DMS53 (cell line): ENCODE measurements around the gene GPR37L1.
"Not testable (repeated sequence)": the region's sequence is repeated elsewhere in the genome, so short reads cannot be mapped to it uniquely, and the experiment has no call there.

ENCODE experiments used
- DNase-seq: peaks from one replicate; lab custom pipeline; 2025; lab: John Stamatoyannopoulos, UW

GPR37L1 gene

DNA sequence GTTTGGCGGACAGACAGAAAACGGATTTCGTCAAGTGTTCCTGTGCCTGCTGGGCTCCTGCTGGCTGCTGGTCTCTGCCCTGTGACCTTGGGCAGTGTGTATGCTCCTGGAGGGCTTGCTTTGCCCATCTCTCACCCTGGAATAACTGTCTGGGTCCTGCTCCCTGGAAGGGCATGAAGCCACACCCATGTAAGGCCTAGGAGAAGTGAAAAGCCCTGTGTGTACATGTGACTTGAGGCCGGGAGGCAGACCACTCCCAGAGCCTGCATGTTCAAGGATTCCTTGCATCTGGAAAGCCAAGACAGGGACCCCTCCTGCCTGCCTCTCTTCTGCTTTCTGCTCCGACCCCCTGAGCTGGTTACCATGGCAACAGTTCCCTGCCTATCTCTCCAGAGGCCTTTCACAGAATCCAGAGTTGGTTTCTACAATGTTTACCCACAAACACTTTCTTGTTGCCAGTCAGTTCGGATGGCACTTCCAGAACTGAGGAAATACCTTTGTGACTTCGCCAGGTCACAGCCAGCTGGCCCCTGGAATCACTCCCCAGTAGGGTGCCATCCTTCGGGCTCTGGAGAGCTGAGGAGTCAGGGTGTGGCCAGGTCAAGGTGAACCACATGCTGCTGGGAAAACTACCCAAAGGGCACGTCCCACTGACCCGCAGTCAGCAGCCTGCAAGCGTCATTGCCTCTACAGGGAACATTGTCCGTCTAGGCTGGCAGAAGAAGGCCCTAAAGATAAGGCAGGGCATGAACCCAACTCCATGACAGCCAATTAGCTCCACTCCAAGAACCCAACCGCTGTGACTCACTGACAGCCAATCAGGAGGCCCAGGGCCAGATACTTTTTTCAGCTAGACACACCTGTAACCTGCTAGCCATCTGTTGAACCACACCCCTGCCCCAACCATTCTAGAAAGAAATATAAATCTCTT lies 14.7 kb upstream of the GPR37L1 start:
- DNase-seq, result peak; percentile 55

DNA sequence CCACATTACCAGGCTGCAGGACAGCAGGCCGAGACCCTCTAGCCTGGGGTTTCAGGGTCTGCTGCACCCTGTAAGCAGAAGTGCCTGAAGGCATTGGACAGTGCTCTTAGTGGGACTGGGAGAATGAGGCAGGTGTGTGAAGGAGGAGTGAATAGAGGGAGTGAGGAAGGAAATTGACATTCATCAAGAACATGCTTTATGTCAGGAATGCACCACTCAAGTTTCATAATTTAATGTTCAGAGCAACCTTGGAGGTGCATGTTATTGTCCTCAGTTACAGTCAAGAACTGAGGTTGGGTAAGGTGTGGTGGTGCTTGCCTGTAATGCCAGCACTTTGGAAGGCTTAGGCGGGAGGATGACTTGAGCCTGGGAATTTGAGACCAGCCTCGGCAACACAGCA lies 11.7 kb upstream of the GPR37L1 start:
- DNase-seq, result no peak

DNA sequence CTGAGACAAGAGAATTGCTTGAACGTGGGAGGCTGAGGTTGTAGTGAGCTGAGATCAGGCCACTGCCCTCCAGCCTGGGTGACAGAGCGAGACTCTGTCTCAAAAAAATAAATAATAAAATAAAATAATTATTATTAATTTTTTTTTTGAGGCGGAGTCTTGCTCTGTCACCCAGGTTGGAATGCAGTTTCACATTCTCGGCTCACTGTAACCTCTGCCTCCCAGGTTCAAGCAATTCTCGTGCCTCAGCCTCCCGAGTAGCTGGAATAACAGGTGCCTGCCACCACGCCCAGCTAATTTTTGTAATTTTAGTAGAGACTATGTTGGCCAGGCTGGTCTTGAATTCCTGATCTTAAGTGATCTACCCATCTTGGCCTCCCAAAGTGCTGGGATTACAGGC lies 11.1 kb upstream of the GPR37L1 start:
- DNase-seq, result not testable (repeated sequence)

DNA sequence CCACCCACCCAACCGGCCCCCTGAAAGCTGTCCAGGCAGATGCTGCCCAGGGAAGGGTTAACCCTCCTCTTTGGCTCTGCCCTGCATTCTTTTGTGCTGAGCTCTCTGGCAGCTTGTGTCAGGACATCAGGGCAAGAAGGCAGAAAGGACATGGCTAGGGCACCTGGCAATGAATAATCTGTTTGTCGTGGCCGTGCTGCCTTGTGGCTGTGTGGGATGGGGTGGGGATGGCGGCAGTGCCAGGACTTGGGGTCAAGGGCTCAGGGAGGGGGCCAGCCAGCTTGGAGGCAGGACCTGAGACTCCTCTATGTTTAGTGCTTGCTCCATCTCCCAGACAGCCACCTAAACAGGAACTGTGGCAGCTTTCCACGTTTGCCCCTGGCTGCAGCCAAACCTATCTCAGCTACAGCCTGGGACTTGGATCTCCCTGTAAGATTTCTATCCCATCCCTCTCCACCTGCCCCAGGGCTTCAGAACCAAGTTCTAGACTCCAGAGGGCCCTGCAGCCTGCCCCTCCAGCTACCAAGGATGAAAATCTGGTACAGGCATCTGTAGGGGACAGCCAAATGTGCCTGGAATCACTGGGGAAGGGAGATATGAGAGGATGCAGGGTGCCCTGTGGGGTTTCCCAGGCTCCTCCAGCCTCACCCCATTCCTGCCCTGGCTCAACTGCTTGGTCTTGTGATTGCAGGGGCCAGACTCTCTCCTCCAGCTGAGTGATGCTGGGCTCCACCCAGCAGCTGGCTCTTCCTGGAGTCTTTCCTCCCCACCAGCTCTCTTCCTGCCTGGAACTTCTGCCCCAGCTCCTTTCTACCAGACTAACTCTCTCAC lies 9.6 kb upstream of the GPR37L1 start:
- peak; percentile 78 for DNase-seq

DNA sequence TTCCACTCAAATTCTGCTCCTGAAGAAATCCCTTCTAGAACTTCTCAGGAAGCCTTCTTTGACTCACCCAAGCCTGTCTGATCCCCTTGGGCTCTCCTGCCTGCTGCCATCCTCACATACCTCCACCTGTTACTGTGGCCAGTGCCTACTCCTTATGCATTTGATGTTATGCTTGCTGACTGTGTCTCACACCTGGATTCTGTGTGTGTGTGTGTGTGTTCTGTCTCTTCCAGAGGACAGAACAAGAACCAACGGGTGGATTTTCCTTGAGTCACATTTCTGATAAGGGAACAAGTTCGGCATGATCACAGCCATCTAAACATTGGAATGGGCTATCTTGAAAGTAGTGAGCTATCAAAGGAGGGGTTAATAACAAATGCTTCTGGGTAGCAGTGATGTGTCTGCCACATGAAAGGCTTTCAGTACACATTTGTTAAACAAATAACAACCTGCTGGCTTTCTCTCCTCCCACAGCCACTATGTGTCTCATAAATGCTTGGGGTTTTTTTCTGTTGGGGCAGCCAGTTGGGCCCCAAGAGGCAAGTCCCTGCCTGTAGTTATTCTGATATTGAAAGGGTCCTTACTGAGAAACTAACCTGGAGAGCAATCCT lies 8.9 kb upstream of the GPR37L1 start:
- peak; percentile 80 for DNase-seq

DNA sequence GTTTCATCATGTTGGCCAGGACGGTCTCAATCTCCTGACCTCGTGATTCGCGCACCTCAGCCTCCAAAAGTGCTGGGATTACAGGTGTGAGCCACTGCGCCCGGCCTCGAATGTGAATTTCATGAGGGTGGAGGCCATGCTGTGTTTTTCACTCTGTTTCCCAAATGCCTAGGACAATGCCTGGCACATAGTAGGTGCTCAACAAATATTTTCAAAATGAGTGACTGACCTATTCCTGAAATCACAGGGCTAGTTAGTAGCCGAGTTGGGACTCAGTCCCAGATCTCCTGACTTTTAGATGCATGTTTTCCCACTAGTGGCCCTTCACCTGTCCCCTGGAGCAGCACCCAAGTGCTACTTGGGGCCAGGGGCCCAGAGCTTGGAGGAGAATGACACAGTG lies 6.4 kb upstream of the GPR37L1 start:
- no peak for DNase-seq

DNA sequence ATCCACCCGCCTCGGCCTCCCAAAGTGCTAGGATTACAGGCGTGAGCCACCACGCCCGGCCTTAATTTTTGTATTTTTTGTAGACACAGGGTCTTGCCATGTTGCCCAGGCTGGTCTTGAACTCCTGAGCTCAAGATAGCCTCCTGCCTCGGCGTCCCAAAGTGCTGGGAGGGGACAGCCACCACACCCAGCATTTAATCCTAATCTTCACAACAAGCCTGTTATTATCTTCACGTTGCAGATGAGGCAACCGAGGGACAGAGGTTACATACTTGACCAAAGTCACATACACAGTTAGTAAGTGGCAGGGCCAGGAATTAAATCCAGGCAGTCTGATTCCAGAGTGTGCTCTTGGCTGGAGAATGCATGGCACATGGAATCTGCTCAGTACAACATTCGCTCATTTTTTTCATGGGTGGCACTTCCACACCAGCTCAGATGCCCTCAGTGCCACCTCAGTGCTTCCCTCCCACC lies 4.8 kb upstream of the GPR37L1 start:
- no peak for DNase-seq

DNA sequence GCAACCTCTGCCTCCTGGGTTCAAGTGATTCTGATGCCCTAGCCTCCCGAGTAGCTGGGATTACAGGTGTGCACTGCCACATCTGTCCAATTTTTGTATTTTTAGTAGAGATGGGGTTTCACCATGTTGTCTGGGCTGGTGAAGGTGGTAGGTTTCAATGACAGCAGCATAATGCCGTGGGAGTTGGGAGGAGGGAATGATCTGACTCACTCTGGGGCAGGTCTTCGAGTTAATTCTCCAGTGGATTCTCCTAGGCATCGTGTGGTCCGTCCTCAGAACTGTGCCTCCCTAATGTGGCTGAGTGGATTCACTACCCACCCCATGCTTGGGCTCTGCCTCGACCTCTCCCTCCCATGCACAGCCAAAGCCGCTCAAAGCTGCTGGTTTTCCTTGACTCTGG lies 1.7 kb upstream of the GPR37L1 start:
- DNase-seq, result no peak

DNA sequence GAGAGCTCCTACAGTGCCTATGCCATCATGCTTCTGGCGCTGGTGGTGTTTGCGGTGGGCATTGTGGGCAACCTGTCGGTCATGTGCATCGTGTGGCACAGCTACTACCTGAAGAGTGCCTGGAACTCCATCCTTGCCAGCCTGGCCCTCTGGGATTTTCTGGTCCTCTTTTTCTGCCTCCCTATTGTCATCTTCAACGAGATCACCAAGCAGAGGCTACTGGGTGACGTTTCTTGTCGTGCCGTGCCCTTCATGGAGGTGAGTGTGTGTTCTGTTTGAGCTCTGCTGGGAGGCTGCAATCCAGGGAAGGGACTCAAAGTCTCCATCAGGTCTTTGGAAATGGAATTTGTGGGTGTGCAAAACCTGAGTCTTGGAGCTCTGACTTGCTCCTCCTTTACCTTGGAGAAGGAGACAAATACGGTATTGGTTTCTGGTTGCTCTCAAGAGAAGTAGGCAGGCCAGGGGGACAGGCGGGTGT lies 658 bp downstream of the GPR37L1 start:
- no peak for DNase-seq

DNA sequence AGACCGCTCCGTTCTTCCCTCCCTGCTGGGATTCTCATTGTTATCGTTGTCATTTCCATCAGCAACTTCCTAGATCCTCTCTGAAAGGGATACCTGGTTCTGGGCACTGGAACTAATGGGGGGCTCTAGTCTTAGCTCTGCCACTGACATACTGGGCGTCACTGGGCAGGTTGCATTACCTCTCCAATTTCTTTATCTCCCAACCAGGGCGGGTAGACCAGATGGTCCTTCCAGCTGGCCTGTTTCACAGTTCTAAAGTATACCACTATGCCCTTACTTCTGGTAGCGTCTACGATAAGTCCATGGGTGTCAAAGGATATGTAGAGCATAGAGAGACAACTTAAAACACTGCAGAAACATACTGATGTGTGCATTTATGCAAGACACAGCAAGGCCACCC lies 1.4 kb downstream of the GPR37L1 start:
- DNase-seq, result no peak

DNA sequence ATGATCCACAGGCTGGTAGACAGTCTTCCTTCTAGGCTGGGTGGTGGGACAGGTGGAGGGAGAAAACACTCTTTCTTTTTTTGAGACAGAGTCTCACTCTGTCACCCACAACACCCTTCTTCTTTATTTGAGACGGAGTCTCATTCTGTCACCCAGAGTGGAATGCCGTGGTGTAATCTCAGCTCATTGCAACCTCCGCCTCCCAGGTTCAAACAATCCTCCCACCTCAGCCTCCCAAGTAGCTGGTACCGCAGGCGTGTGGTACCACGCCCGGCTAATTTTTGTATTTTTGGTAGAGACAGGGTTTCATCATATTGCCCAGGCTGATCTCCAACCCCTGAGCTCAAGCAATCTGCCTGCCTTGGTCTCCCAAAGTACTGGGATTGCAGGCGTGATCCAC lies 2.9 kb downstream of the GPR37L1 start:
- no peak for DNase-seq

DNA sequence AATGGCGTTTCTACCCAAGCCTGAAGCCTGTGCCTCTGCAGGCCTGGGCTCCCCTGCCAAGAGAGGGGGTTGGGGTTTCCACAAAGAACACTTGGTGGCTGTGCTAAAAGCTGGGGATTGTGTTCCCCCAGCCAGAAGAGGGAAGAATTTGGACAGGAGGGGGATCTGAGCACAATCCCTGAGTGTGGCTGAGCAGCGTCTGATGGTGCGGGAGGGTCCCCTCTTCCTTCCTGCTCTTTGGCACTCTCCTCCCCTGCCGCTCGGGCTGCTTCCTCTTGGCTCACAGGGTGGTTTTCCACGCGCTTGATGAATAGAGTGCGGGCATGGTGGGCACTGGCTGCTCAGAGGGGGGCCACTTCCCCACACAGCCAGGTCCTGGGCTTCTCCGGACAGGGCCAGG lies 3.7 kb downstream of the GPR37L1 start:
- no peak for DNase-seq

DNA sequence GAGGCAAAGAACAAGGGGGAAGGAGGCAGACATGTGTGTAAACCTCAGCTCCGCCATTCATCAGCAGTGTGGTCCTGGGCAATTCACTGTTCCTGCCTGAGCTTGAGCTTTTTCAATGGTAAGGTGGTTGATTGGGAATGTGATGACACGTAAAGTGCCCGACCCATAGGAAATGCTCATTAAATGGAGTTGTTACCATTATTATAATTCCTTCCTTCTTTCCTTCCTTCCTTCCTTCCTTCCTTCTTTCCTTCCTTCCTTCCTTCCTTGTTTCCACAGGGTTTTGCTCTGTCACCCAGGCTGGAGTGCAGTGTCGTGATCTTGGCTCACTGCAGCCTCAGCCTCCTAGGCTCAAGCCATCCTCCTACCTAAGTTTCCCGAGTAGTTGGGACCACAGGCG lies 4.3 kb downstream of the GPR37L1 start:
- no peak for DNase-seq

DNA sequence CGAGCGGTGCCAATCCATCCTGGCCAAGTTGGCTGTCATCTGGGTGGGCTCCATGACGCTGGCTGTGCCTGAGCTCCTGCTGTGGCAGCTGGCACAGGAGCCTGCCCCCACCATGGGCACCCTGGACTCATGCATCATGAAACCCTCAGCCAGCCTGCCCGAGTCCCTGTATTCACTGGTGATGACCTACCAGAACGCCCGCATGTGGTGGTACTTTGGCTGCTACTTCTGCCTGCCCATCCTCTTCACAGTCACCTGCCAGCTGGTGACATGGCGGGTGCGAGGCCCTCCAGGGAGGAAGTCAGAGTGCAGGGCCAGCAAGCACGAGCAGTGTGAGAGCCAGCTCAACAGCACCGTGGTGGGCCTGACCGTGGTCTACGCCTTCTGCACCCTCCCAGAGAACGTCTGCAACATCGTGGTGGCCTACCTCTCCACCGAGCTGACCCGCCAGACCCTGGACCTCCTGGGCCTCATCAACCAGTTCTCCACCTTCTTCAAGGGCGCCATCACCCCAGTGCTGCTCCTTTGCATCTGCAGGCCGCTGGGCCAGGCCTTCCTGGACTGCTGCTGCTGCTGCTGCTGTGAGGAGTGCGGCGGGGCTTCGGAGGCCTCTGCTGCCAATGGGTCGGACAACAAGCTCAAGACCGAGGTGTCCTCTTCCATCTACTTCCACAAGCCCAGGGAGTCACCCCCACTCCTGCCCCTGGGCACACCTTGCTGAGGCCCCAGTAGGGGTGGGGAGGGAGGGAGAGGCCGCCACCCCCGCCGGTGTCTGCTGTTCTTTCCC lies 5.3 kb downstream of the GPR37L1 start:
- DNase-seq, result no peak

DNA sequence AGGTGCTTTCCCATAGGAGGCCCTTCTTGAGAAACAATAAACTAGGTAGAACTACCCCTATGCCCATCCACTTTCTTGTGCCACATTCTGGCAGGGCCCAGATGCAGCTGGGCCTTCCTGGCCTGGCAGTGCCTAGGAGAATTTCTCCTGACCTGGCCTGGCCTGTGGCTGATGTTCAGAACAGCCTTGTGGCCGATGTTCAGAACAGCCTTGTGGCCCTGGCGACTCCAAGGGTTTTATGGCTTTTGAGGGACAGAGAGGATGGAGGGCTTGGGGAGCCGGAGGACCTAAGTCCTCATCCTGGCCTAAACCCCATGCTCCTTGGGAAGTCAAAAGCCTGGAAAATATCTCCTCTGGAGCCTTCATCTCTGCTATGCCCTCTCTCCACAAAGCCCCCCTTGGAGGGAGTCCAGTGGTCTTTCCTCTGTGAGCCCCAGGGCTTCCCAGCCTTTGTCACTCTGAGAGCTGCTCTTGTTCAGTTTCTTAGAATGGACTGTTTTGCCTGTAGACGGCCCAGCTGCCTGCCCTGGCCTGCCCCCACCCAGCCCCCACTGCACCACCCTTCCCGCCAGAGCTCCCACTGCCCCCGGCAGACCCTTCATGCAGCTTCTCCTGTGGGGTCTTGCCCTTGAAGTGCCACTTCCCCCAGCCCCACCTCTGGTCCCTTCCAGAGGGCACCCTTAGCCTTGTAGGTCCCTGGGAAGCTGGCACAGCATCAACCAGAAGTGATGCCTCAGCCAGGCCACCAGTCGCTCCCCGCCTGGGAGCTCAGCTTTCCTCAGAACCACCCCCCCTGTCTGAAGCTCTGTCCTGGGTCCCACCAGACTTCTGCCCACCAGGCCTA lies 7.0 kb downstream of the GPR37L1 start:
- no peak for DNase-seq

DNA sequence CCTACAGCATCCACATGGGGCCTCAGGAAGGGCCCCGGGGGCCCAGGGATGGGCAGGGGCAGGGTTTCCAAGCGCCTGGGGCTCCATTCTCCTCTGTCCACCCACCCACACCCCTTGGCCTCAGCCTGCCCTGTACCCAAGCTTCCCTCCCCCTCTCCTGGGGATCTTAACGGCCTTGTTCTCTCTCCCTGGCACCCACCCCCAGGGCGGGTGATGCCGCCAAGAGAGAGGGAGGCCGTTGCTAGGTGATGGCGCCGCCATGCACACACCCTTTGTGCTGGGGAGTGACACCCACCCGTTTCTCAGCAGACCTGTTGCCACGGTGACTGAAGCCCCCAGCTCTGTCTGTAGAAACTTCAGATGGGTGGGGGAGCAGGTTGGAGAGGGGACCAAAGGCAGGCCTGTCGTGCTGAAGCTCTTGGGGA lies 7.6 kb downstream of the GPR37L1 start:
- DNase-seq, result no peak

DNA sequence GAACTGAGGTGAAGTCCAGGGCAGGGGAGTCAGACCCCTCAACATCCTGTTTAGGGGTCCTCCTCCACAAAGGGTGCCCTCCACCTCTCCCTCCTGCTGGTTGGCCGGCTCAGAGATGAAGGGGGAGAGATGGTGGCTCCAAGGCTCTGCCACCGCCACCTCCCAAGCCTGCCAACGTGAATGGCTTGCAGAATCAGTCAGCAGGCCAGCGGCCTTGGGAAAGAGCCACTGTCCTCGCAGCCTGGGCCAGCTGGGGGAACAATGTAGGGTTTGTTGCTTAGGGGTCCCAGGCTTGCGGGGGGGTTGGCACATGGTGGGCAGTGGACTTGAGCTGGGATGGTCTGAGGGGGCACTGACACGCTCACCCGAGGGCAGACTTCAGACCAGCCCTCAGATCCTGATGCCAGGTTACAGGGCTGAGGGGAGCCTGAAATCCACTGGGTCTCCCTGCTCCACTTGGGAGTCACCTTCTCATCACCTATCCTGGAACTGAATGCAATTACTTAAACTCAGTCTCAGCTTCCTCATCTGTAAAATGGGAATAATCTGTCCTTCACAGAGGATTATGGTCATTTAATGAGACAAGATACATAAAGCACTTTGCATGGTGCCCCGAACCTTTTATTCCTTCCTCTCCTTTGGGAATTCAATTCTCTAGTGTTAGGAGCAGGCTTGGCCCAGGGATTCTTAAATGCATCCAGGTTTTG lies 8.3 kb downstream of the GPR37L1 start:
- no peak for DNase-seq

DNA sequence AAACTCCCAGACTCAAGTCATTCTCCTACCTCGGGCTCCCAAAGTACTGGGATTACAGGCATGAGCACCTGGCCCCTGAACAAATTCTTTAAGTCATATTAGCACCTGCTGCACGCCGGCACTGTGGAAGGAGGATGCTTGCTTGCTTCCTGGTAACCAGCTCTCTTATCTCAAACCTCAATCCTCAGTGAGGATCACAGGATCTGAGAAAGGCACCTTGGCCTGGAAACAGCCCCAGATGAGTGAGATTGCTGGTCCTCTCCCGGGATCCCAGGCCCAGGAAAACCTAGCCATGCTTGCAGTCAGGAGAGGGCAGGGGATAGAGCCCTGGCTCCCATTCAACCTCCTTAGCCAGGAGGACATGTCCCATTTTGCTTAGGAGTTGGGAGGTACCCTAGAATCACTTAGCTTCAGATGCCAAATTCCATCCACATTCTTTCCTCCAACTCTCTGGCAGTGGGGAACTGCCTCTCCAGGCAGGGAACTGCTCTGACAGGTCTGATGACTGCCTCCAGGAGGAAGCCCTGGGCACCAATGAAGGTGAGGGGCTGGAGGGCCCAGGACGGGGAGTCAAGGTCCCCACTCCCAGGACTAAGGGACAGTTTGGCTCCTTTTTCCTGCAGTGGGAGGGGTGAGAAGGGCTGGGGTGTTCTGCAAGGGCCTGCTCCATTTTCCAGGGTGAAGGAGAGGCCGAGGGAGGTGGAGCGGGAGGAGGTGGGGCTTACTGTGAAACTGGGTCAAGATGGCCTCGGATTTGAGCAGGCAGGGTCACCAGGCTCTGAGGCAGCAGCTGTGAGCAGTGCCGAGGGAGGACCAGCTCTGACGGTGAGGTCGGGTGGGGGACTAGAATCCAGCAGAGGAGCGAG lies 9.5 kb downstream of the GPR37L1 start:
- DNase-seq, result no peak

DNA sequence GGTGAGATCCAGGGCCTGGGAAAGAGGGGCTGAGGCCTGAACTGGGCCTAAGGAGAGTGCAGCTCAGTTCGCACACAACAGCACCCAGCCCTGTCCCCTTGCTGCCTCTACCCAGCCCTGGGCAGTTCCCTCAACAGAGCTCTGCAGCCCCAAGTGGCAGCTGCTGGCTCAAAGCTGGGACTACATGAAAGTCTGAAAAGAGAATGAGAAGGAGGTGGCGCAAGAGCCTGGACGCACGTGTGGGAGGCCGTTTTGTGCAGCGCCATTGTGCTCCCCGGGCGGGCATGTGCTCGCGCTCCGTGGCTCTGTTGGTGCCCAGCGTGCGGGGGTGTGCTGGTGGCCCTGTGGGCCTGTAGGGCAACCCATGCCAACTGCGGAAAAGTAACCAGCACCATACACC lies 10.3 kb downstream of the GPR37L1 start:
- DNase-seq, result no peak
